Neural progenitor cell (in vitro differentiated cells): Measurements from ENCODE around the gene ACACB. TPM values are rescaled to one million over a fixed set of nuclear protein-coding genes. Genes with fewer than 3 reads are reported as not detected.

Experiments
- DNase-seq: peaks from one replicate; pipeline ENCODE4 v3.0.0-alpha.2; 2016; ENCODE audit warnings: low spot score
- H2AFZ ChIP-seq: fragments of 200-600 bp; sonication (generic); replicated peaks from 2 replicates; pipeline ENCODE4 v1.6.1; 2016; ENCODE audit warnings: antibody characterized with exemption
- H3F3A ChIP-seq: fragments of 200-600 bp; sonication (generic); 2 replicates; pipeline ENCODE4 v1.6.1; 2016; ENCODE audit warnings: antibody characterized with exemption, low read depth
- H3K27ac ChIP-seq: fragments of 200-600 bp; sonication (generic); 2 replicates; pipeline ENCODE4 v1.5.1; 2016; ENCODE audit warnings: mild to moderate bottlenecking
- H3K27me3 ChIP-seq: fragments of 200-600 bp; sonication (generic); 2 replicates; pipeline ENCODE4 v1.6.1; 2016; ENCODE audit warnings: mild to moderate bottlenecking, moderate library complexity
- H3K36me3 ChIP-seq: fragments of 200-600 bp; sonication (generic); 2 replicates; pipeline ENCODE4 v1.5.1; 2016
- H3K4me1 ChIP-seq: fragments of 200-600 bp; sonication (generic); 2 replicates; pipeline ENCODE4 v1.6.1; 2016; ENCODE audit warnings: mixed run types
- H3K4me2 ChIP-seq: fragments of 200-600 bp; sonication (generic); 2 replicates; pipeline ENCODE4 v1.6.1; 2016
- H3K4me3 ChIP-seq: fragments of 200-600 bp; sonication (generic); 2 replicates; pipeline ENCODE4 v1.5.1; 2016
- H3K79me2 ChIP-seq: fragments of 200-600 bp; sonication (generic); 2 replicates; pipeline ENCODE4 v1.6.1; 2016; ENCODE audit warnings: low read depth
- H3K9ac ChIP-seq: fragments of 200-600 bp; sonication (generic); 2 replicates; pipeline ENCODE4 v1.6.1; 2016
- H3K9me3 ChIP-seq: fragments of 200-600 bp; sonication (generic); 2 replicates; pipeline ENCODE4 v1.5.1; 2016; ENCODE audit warnings: low read depth
- H4K20me1 ChIP-seq: fragments of 200-600 bp; sonication (generic); 2 replicates; pipeline ENCODE4 v1.6.1; 2016; ENCODE audit warnings: low read depth
- H3K27ac Mint-ChIP-seq: 3 replicates; pipeline ENCODE4 v1.8.0; 2021; ENCODE audit warnings: mixed read lengths
- H3K27me3 Mint-ChIP-seq: 2 replicates; pipeline ENCODE4 v1.8.0; 2022; ENCODE audit warnings: low read depth, mild to moderate bottlenecking, inconsistent platforms, moderate library complexity, mixed read lengths; ENCODE audit not compliant: insufficient read depth
- H3K36me3 Mint-ChIP-seq: 3 replicates; pipeline ENCODE4 v1.8.0; 2021; ENCODE audit warnings: mixed read lengths
- H3K4me1 Mint-ChIP-seq: 3 replicates; pipeline ENCODE4 v1.8.0; 2021; ENCODE audit warnings: mixed read lengths
- H3K4me3 Mint-ChIP-seq: 3 replicates; pipeline ENCODE4 v1.8.0; 2021; ENCODE audit warnings: mild to moderate bottlenecking, moderate library complexity, mixed read lengths
- H3K9me3 Mint-ChIP-seq: 3 replicates; pipeline ENCODE4 v1.8.0; 2020; ENCODE audit warnings: mixed read lengths
- EZH2 ChIP-seq: fragments of 200-600 bp; sonication (generic); IDR thresholded peaks from 2 replicates; pipeline ENCODE4 v1.6.1; 2017; ENCODE audit warnings: antibody characterized with exemption, mild to moderate bottlenecking, moderate library complexity
- EZH2phosphoT487 ChIP-seq: fragments of 200-600 bp; sonication (generic); IDR thresholded peaks from 2 replicates; pipeline ENCODE4 v1.6.1; 2017; ENCODE audit warnings: antibody characterized with exemption
- total RNA-seq: library from RNA; depleted of rRNA; stranded (reverse); fragments of >200 nt; gene quantifications from 2 replicates; pipeline ENCODE4 v1.2.3, GENCODE V29; 2015; ENCODE audit warnings: low replicate concordance
- TF ChIP-seq, protein P1 (sequence below): fragments of 200-600 bp; sonication (generic); IDR thresholded peaks from 2 replicates; pipeline ENCODE4 v1.5.1; 2017; ENCODE audit warnings: antibody characterized with exemption, mild to moderate bottlenecking

The ACACB gene
- total RNA-seq, 1 donor from 2014 or later: 2.4 TPM

DNA sequence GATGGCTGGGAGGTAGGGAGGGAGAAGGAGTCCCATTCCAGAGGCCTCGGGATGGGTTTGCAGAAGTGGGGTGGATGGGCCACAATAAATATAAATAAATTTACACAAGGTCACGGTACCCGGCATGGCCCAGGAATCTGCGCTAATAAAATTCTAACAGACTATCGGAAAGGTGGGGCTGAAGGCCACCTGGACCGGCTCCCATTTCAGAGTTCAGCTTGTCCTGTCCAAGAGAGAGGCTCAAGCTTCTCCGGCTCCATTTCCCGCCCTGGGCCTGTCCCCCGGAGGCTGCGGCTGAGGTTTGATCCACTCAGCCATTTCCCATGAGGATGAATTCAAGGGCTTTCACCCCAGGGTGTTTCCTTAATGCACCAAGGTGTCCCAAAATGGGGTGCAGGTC lies 162.5 kb downstream of the ACACB start:
- Mint-ChIP-seq H3K4me1 (peaks cover 14% of the 10 kb centered on the region), H3K36me3 (no peaks in the 10 kb centered on the region), H3K27ac (peak overlapping the region; percentile 40), H3K4me3 (no peak overlapping the region), H3K9me3 (no peaks in the 10 kb centered on the region), H3K27me3 (peaks cover 7% of the 10 kb centered on the region)
- TF ChIP-seq, protein P1, sequence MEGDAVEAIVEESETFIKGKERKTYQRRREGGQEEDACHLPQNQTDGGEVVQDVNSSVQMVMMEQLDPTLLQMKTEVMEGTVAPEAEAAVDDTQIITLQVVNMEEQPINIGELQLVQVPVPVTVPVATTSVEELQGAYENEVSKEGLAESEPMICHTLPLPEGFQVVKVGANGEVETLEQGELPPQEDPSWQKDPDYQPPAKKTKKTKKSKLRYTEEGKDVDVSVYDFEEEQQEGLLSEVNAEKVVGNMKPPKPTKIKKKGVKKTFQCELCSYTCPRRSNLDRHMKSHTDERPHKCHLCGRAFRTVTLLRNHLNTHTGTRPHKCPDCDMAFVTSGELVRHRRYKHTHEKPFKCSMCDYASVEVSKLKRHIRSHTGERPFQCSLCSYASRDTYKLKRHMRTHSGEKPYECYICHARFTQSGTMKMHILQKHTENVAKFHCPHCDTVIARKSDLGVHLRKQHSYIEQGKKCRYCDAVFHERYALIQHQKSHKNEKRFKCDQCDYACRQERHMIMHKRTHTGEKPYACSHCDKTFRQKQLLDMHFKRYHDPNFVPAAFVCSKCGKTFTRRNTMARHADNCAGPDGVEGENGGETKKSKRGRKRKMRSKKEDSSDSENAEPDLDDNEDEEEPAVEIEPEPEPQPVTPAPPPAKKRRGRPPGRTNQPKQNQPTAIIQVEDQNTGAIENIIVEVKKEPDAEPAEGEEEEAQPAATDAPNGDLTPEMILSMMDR: no peak
- Histone ChIP-seq H3K4me1 (peaks cover 11% of the 10 kb centered on the region), H3K9ac (no peak overlapping the region), H3K9me3 (no peaks in the 10 kb centered on the region), H3K36me3 (no peaks in the 10 kb centered on the region), H3K27ac (no peak overlapping the region), H3F3A (peaks cover 3% of the 10 kb centered on the region), H3K4me2 (no peak overlapping the region), H3K4me3 (no peak overlapping the region), H3K79me2 (no peaks in the 10 kb centered on the region), H4K20me1 (no peaks in the 10 kb centered on the region), H2AFZ (no peak overlapping the region), H3K27me3 (no peaks in the 10 kb centered on the region)
- no peak for DNase-seq

DNA sequence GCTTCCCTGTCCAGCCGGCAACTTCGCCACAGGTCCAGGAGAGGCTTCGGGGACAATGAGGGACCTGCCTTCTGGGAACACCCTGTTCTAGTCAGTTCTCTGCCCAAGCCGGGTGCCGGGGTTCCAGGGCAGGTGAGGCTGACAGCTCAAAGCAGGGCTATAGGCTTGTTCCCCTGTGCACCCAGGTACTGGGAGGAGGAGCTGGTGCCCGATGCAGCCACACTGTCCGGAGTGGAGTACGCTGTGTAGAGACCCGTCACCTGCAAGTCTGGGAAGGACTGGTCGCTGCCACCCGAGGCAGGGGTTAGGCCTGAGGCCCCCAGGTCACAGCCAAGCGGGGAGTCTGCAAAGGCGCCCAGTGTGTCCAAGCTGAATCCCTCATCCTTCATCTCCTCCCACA lies 163.1 kb downstream of the ACACB start:
- H4K20me1 ChIP-seq: no peaks in the 10 kb centered on the region
- no peaks in the 10 kb centered on the region for H3K9me3 Mint-ChIP-seq
- TF ChIP-seq EZH2: no peak
- no peak for TF ChIP-seq EZH2phosphoT487
- TF ChIP-seq, protein P1: no peak
- no peak overlapping the region for H3K4me2 ChIP-seq
- H3K27me3 Mint-ChIP-seq: peaks cover 5% of the 10 kb centered on the region
- H3K9ac ChIP-seq: no peak overlapping the region
- H3K27ac ChIP-seq: no peak overlapping the region
- H3K4me3 Mint-ChIP-seq: no peak overlapping the region
- no peaks in the 10 kb centered on the region for H3K27me3 ChIP-seq
- no peak overlapping the region for H3K27ac Mint-ChIP-seq
- H3K4me3 ChIP-seq: no peak overlapping the region
- peaks cover 3% of the 10 kb centered on the region for H3F3A ChIP-seq
- H3K36me3 ChIP-seq: no peaks in the 10 kb centered on the region
- no peaks in the 10 kb centered on the region for H3K36me3 Mint-ChIP-seq
- no peak for DNase-seq
- peaks cover 11% of the 10 kb centered on the region for H3K4me1 ChIP-seq
- H3K9me3 ChIP-seq: no peaks in the 10 kb centered on the region
- H3K4me1 Mint-ChIP-seq: peaks cover 14% of the 10 kb centered on the region
- no peak overlapping the region for H2AFZ ChIP-seq
- no peaks in the 10 kb centered on the region for H3K79me2 ChIP-seq

DNA sequence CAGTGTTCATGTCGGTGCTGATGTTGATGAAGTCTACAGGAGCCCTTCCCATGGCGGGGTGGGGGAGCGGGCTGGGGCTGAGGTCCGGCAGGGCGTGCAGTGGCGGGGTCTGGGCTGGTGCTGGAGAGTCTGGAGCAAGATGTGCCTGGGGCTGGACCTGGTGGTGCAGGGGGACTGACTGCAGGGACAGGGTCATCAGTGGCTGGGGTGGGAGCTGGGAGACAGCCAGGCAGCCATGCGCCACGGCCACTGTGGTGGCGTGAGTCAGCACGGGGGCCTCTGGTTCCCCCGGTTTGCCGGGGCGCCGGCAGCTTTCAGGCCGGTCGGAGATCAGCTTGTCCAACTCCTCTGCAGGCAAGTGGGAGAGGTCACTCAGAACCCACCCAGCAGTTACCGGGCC lies 165.1 kb downstream of the ACACB start:
- Histone ChIP-seq H2AFZ (no peak overlapping the region), H3K9ac (no peak overlapping the region), H3K36me3 (no peaks in the 10 kb centered on the region), H3F3A (peaks cover 3% of the 10 kb centered on the region), H3K27ac (no peak overlapping the region), H3K9me3 (no peaks in the 10 kb centered on the region), H3K79me2 (no peaks in the 10 kb centered on the region), H3K4me1 (peaks cover 11% of the 10 kb centered on the region), H4K20me1 (no peaks in the 10 kb centered on the region), H3K4me2 (no peak overlapping the region), H3K27me3 (no peaks in the 10 kb centered on the region), H3K4me3 (no peak overlapping the region)
- no peak for TF ChIP-seq EZH2
- TF ChIP-seq, protein P1: no peak
- no peak for TF ChIP-seq EZH2phosphoT487
- peaks cover 2% of the 10 kb centered on the region for H3K27me3 Mint-ChIP-seq
- peaks cover 16% of the 10 kb centered on the region for H3K4me1 Mint-ChIP-seq
- H3K9me3 Mint-ChIP-seq: no peaks in the 10 kb centered on the region
- DNase-seq: no peak
- H3K36me3 Mint-ChIP-seq: no peaks in the 10 kb centered on the region
- H3K4me3 Mint-ChIP-seq: no peak overlapping the region
- no peak overlapping the region for H3K27ac Mint-ChIP-seq

DNA sequence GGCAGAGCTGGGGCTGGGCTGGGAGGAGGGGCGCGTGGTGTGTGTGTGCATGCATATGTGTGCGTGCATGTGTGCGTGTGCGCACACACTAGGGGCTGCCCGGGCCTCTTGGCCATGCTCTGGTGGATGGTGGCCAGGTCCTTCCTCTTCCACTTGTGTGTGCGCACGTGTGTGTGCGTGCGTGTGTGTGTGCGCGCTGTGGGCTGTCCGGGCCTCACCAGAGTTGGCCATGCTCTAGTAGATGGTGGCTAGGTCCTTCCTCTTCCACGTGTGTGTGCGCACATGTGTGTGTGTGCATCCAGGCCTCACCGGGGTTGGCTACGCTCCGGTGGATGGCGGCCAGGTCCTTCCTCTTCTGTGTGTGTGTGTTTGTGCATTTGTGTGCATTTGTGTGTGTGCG lies 168.0 kb downstream of the ACACB start:
- H3K27ac ChIP-seq: no peak overlapping the region
- H3K4me3 ChIP-seq: no peak overlapping the region
- H3K36me3 ChIP-seq: no peaks in the 10 kb centered on the region
- Mint-ChIP-seq H3K4me1 (peaks cover 4% of the 10 kb centered on the region), H3K9me3 (no peaks in the 10 kb centered on the region), H3K27me3 (peaks cover 9% of the 10 kb centered on the region), H3K27ac (no peak overlapping the region), H3K4me3 (no peak overlapping the region), H3K36me3 (no peaks in the 10 kb centered on the region)
- H3F3A ChIP-seq: no peaks in the 10 kb centered on the region
- H3K9ac ChIP-seq: no peak overlapping the region
- no peaks in the 10 kb centered on the region for H3K79me2 ChIP-seq
- no peak overlapping the region for H2AFZ ChIP-seq
- no peak overlapping the region for H3K4me2 ChIP-seq
- H3K9me3 ChIP-seq: no peaks in the 10 kb centered on the region
- no peaks in the 10 kb centered on the region for H3K4me1 ChIP-seq
- H4K20me1 ChIP-seq: no peaks in the 10 kb centered on the region
- no peaks in the 10 kb centered on the region for H3K27me3 ChIP-seq
- TF ChIP-seq EZH2phosphoT487: no peak
- TF ChIP-seq, protein P1: no peak
- no peak for TF ChIP-seq EZH2
- no peak for DNase-seq
